Measurements from ENCODE around the gene MARCHF10. TPM values are rescaled to one million over a fixed set of nuclear protein-coding genes. Genes with fewer than 3 reads are reported as not detected.

Gene MARCHF10
- total RNA-seq, 1 experiment from 2014 or later: not detected

DNA sequence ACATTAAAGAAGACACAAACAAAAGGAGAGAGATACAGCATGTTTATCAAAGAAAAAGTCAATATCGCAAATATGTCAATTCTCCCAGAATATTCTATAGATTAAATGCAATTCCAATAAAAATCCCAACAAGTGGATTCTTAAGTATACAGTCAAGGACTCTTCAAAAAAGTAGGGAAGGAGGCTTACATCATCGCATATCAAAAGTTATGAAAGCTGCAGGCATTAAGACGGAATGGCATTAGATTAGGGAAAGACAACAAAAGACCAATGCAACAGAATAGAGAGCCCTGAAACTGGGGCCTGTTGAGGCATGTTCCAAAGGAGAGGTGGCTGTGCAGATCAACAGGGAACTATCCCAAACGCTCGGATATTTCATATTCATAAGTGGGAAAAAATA lies 76.0 kb downstream of the MARCHF10 start:
- no peak for ATAC-seq
- ChIA-PET CTCF (interaction anchor here (0.6 to 2.8 kb wide), 2 partner anchors 11 to 264 kb away, joined by 3 to 13 read pairs; no protein-coding TSS in a partner anchor), RAD21 (ENCODE audit: low non-redundant PET in 1 of 2, low total read pairs in 2 of 2, uncharacterized antibody in 2 of 2, unreplicated experiment in 2 of 2) (interaction anchor here in 1 of 2 experiments (0.7 kb wide), 1 partner anchor 115 kb away, joined by 3 read pairs; no protein-coding TSS in a partner anchor), POLR2A (no interaction called here)
- H3K4me1 ChIP-seq (ENCODE audit: control insufficient read depth in 1 of 2, insufficient read depth in 2 of 2, low read length in 2 of 2): no peaks in the 10 kb centered on the region
- intact Hi-C loops (cut with micrococcal nuclease): no loop called here
- no peak overlapping the region for H3K4me2 ChIP-seq (ENCODE audit: low read length)
- no peaks in the 10 kb centered on the region for H3K79me2 ChIP-seq (ENCODE audit: insufficient read depth, low read length)
- H3K36me3 ChIP-seq (ENCODE audit: control insufficient read depth in 1 of 2, insufficient read depth in 2 of 2, low read length in 2 of 2): no peaks in the 10 kb centered on the region
- no peaks in the 10 kb centered on the region for H3K27me3 ChIP-seq (ENCODE audit: insufficient read depth, low read length)
- no peak for DNase-seq (ENCODE audit: low read depth, low spot score)
- H3K9me2 ChIP-seq (ENCODE audit: insufficient read depth): no peaks in the 10 kb centered on the region
- H3K27ac ChIP-seq (ENCODE audit: low read depth, low read length): no peak overlapping the region
- H2AFZ ChIP-seq (ENCODE audit: low read depth, low read length, poor library complexity, severe bottlenecking): no peak overlapping the region
- H3K4me3 ChIP-seq (replicated peaks in 1 of 2; ENCODE audit: low read depth in 1 of 2, low read length in 2 of 2): no peak overlapping the region
- no peaks in the 10 kb centered on the region for H4K20me1 ChIP-seq (ENCODE audit: insufficient read depth)
- no peaks in the 10 kb centered on the region for H3K9me3 ChIP-seq (ENCODE audit: control insufficient read depth in 1 of 2, insufficient read depth in 1 of 2, low read depth in 1 of 2, low read length in 2 of 2)
- BruUV-seq (replicated peaks): no TSS peak
- TF ChIP-seq, protein P1, sequence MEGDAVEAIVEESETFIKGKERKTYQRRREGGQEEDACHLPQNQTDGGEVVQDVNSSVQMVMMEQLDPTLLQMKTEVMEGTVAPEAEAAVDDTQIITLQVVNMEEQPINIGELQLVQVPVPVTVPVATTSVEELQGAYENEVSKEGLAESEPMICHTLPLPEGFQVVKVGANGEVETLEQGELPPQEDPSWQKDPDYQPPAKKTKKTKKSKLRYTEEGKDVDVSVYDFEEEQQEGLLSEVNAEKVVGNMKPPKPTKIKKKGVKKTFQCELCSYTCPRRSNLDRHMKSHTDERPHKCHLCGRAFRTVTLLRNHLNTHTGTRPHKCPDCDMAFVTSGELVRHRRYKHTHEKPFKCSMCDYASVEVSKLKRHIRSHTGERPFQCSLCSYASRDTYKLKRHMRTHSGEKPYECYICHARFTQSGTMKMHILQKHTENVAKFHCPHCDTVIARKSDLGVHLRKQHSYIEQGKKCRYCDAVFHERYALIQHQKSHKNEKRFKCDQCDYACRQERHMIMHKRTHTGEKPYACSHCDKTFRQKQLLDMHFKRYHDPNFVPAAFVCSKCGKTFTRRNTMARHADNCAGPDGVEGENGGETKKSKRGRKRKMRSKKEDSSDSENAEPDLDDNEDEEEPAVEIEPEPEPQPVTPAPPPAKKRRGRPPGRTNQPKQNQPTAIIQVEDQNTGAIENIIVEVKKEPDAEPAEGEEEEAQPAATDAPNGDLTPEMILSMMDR (IDR thresholded peaks at IDR 0.05 in 2 of 3, conservative IDR thresholded peaks at IDR 0.05 in 1 of 3; ENCODE audit: borderline replicate concordance in 1 of 3, insufficient read depth in 1 of 3, low read depth in 2 of 3, low read length in 2 of 3): no peak
- TF ChIP-seq FOSL1 (IDR thresholded peaks at IDR 0.05; ENCODE audit: low read depth) (no peak), EZH2 (IDR thresholded peaks at IDR 0.05) (no peak), SIN3A (IDR thresholded peaks at IDR 0.05; ENCODE audit: low read depth) (no peak), CEBPB (IDR thresholded peaks at IDR 0.05; ENCODE audit: low read depth) (no peak), ZFX (IDR thresholded peaks at IDR 0.05) (no peak), RAD21 (IDR thresholded peaks at IDR 0.05; ENCODE audit: low read depth) (no peak), SRF (IDR thresholded peaks at IDR 0.05; ENCODE audit: low read depth) (no peak), POLR2AphosphoS5 (IDR thresholded peaks at IDR 0.05; ENCODE audit: low read depth, low read length) (no peak)
- TF ChIP-seq, protein P2, sequence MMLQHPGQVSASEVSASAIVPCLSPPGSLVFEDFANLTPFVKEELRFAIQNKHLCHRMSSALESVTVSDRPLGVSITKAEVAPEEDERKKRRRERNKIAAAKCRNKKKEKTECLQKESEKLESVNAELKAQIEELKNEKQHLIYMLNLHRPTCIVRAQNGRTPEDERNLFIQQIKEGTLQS (IDR thresholded peaks at IDR 0.05): no peak
- H3K9ac ChIP-seq (ENCODE audit: low read length): no peak overlapping the region
